ENCODE results near the gene AGRN.

DNA sequence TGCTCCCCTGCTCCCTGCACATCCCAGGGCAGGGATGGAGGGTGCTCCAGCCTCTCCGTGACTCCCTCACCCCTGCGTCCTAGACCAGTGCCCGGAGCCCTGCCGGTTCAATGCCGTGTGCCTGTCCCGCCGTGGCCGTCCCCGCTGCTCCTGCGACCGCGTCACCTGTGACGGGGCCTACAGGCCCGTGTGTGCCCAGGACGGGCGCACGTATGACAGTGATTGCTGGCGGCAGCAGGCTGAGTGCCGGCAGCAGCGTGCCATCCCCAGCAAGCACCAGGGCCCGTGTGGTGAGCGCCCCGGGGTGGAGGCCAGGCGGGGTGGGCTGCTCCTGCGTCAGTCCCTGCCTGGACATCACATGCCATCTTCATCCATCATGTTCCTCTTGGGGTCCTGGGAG is 22.0 kb downstream of the AGRN start:
- TF ChIP-seq, protein P1, sequence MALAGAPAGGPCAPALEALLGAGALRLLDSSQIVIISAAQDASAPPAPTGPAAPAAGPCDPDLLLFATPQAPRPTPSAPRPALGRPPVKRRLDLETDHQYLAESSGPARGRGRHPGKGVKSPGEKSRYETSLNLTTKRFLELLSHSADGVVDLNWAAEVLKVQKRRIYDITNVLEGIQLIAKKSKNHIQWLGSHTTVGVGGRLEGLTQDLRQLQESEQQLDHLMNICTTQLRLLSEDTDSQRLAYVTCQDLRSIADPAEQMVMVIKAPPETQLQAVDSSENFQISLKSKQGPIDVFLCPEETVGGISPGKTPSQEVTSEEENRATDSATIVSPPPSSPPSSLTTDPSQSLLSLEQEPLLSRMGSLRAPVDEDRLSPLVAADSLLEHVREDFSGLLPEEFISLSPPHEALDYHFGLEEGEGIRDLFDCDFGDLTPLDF (CRISPR knock-in tag; IDR thresholded peaks at IDR 0.05), result no peak
- TF ChIP-seq, protein P2, sequence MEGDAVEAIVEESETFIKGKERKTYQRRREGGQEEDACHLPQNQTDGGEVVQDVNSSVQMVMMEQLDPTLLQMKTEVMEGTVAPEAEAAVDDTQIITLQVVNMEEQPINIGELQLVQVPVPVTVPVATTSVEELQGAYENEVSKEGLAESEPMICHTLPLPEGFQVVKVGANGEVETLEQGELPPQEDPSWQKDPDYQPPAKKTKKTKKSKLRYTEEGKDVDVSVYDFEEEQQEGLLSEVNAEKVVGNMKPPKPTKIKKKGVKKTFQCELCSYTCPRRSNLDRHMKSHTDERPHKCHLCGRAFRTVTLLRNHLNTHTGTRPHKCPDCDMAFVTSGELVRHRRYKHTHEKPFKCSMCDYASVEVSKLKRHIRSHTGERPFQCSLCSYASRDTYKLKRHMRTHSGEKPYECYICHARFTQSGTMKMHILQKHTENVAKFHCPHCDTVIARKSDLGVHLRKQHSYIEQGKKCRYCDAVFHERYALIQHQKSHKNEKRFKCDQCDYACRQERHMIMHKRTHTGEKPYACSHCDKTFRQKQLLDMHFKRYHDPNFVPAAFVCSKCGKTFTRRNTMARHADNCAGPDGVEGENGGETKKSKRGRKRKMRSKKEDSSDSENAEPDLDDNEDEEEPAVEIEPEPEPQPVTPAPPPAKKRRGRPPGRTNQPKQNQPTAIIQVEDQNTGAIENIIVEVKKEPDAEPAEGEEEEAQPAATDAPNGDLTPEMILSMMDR (IDR thresholded peaks at IDR 0.05), result no peak
- TF ChIP-seq, protein P3, sequence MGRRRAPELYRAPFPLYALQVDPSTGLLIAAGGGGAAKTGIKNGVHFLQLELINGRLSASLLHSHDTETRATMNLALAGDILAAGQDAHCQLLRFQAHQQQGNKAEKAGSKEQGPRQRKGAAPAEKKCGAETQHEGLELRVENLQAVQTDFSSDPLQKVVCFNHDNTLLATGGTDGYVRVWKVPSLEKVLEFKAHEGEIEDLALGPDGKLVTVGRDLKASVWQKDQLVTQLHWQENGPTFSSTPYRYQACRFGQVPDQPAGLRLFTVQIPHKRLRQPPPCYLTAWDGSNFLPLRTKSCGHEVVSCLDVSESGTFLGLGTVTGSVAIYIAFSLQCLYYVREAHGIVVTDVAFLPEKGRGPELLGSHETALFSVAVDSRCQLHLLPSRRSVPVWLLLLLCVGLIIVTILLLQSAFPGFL (CRISPR knock-in tag; IDR thresholded peaks at IDR 0.05; ENCODE audit: borderline replicate concordance), result no peak
- TF ChIP-seq, protein P4, sequence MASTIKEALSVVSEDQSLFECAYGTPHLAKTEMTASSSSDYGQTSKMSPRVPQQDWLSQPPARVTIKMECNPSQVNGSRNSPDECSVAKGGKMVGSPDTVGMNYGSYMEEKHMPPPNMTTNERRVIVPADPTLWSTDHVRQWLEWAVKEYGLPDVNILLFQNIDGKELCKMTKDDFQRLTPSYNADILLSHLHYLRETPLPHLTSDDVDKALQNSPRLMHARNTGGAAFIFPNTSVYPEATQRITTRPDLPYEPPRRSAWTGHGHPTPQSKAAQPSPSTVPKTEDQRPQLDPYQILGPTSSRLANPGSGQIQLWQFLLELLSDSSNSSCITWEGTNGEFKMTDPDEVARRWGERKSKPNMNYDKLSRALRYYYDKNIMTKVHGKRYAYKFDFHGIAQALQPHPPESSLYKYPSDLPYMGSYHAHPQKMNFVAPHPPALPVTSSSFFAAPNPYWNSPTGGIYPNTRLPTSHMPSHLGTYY (CRISPR knock-in tag; IDR thresholded peaks at IDR 0.05), result no peak
- TF ChIP-seq CREB1 (CRISPR knock-in tag; IDR thresholded peaks at IDR 0.05), result no peak
- no peak for TF ChIP-seq ELF4 (CRISPR knock-in tag; IDR thresholded peaks at IDR 0.05; ENCODE audit: low read depth)
- TF ChIP-seq, protein P5, sequence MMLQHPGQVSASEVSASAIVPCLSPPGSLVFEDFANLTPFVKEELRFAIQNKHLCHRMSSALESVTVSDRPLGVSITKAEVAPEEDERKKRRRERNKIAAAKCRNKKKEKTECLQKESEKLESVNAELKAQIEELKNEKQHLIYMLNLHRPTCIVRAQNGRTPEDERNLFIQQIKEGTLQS (CRISPR knock-in tag; conservative IDR thresholded peaks at IDR 0.05), result no peak
- no peak for TF ChIP-seq NR3C1 (CRISPR knock-in tag; conservative IDR thresholded peaks at IDR 0.05; ENCODE audit: low read depth)
- TF ChIP-seq, protein P6, sequence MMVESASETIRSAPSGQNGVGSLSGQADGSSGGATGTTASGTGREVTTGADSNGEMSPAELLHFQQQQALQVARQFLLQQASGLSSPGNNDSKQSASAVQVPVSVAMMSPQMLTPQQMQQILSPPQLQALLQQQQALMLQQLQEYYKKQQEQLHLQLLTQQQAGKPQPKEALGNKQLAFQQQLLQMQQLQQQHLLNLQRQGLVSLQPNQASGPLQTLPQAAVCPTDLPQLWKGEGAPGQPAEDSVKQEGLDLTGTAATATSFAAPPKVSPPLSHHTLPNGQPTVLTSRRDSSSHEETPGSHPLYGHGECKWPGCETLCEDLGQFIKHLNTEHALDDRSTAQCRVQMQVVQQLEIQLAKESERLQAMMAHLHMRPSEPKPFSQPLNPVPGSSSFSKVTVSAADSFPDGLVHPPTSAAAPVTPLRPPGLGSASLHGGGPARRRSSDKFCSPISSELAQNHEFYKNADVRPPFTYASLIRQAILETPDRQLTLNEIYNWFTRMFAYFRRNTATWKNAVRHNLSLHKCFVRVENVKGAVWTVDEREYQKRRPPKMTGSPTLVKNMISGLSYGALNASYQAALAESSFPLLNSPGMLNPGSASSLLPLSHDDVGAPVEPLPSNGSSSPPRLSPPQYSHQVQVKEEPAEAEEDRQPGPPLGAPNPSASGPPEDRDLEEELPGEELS (CRISPR knock-in tag; IDR thresholded peaks at IDR 0.05), result no peak

Measured in WTC11 (cell line).